A549 (cell line): ENCODE results near the gene CELSR1.
"Not testable (repeated sequence)": the region's sequence is repeated elsewhere in the genome, so short reads cannot be mapped to it uniquely, and the experiment has no call there.

ENCODE experiments used
- KDM5A ChIP-seq: fragments of 200-600 bp; sonication (generic); IDR thresholded peaks from 2 replicates; pipeline ENCODE4 v1.6.1; 2016; ENCODE audit warnings: antibody characterized with exemption, mild to moderate bottlenecking
- TF ChIP-seq, protein P1 (sequence below): fragments of >200 bp; sonication (Bioruptor Twin); formaldehyde crosslinking; IDR thresholded peaks from 3 replicates; pipeline ENCODE4 v1.5.1; 2016

DNA sequence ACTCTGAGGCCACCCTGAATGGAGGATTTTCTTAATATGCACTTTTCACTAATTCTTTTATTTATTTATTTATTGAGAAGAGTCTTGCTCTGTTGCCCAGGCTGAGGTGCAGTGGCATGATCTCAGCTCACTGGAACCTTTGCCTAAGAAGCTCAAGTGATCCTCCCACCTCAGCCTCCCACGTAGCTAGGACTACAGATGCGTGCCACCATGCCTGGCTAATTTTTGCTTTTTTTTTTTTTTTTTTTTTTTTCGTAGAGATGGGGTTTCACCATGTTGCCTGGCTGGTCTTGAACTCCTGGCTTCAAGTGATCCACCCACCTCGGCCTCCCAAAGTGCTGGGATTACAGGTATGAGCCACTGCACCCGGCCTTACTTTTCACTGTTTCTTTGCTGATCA, 140.4 kb downstream of the CELSR1 start:
- TF ChIP-seq, protein P1, sequence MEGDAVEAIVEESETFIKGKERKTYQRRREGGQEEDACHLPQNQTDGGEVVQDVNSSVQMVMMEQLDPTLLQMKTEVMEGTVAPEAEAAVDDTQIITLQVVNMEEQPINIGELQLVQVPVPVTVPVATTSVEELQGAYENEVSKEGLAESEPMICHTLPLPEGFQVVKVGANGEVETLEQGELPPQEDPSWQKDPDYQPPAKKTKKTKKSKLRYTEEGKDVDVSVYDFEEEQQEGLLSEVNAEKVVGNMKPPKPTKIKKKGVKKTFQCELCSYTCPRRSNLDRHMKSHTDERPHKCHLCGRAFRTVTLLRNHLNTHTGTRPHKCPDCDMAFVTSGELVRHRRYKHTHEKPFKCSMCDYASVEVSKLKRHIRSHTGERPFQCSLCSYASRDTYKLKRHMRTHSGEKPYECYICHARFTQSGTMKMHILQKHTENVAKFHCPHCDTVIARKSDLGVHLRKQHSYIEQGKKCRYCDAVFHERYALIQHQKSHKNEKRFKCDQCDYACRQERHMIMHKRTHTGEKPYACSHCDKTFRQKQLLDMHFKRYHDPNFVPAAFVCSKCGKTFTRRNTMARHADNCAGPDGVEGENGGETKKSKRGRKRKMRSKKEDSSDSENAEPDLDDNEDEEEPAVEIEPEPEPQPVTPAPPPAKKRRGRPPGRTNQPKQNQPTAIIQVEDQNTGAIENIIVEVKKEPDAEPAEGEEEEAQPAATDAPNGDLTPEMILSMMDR: not testable (repeated sequence)
- TF ChIP-seq KDM5A: not testable (repeated sequence)
